Epithelial cell of proximal tubule (primary cell): ENCODE results near the gene ZNF260. TPM values are rescaled to one million over a fixed set of nuclear protein-coding genes. Genes with fewer than 3 reads are reported as not detected.
"Not testable (repeated sequence)": the region's sequence is repeated elsewhere in the genome, so short reads cannot be mapped to it uniquely, and the experiment has no call there.

Source experiments
- DNase-seq: peaks from one replicate; pipeline ENCODE4 v3.0.0-alpha.2; 2011; ENCODE audit warnings: low read depth
- H3K4me3 ChIP-seq: 2 replicates; pipeline ENCODE4 v1.5.1; 2011; ENCODE audit warnings: low read depth, mild to moderate bottlenecking, low read length
- total RNA-seq: library from RNA; depleted of rRNA; stranded (reverse); fragments of >200 nt; gene quantifications from 2 replicates; pipeline ENCODE4 v1.2.3, GENCODE V29; 2015
- TF ChIP-seq, protein P1 (sequence below): conservative IDR thresholded peaks from 2 replicates; pipeline ENCODE4 v1.5.1; 2012; ENCODE audit warnings: low read depth, mild to moderate bottlenecking, low read length

The ZNF260 gene
- total RNA-seq, 1 donor from 2014 or later: 13.0 TPM

DNA sequence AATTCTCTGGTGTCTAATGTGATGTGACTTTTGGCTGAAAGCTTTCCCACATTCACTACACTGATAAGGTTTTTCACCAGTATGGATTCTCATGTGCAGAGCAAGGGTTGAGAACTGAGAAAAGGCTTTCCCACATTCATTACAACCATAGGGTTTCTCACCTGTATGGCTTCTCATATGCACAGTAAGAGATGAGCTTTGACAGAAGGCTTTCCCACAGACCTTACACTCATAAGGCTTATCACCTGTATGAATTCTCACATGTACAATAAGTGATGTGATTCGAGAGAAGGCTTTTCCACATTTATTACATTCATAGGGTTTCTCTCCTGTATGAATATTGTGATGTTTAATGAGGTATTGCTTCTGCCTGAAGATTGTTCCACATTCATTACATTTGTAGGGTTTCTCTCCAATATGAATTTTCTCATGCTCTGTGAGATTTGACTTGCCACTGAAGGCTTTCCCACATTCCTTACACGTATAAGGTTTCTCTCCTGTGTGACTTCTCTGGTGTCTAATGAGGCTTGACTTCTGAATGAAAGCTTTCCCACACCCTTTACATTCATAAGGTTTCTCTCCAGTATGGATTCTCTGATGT, 14.0 kb downstream of the ZNF260 start:
- H3K4me3 ChIP-seq: no peak overlapping the region
- DNase-seq: no peak
- TF ChIP-seq, protein P1, sequence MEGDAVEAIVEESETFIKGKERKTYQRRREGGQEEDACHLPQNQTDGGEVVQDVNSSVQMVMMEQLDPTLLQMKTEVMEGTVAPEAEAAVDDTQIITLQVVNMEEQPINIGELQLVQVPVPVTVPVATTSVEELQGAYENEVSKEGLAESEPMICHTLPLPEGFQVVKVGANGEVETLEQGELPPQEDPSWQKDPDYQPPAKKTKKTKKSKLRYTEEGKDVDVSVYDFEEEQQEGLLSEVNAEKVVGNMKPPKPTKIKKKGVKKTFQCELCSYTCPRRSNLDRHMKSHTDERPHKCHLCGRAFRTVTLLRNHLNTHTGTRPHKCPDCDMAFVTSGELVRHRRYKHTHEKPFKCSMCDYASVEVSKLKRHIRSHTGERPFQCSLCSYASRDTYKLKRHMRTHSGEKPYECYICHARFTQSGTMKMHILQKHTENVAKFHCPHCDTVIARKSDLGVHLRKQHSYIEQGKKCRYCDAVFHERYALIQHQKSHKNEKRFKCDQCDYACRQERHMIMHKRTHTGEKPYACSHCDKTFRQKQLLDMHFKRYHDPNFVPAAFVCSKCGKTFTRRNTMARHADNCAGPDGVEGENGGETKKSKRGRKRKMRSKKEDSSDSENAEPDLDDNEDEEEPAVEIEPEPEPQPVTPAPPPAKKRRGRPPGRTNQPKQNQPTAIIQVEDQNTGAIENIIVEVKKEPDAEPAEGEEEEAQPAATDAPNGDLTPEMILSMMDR: no peak

DNA sequence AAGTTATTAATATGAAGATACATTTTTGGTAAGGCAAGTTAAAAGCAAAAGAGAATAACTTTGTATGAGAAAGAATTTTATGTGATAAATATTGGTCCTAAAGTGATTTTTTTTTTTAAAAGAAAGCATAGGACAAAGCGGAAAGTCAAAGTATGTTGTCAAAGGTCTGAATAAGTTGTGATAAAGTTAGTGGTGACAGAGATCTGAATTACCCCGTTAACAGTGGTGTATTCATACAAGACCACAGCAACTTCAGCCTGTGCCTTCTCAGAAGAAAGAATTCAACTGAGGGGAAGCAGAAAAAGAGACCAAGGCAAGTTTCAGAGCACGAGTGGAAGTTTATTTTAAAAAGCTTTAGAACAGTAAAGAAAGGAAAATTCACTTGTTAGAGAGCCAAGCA, 19.7 kb downstream of the ZNF260 start:
- TF ChIP-seq, protein P1: no peak
- no peak for DNase-seq
- H3K4me3 ChIP-seq: no peak overlapping the region

DNA sequence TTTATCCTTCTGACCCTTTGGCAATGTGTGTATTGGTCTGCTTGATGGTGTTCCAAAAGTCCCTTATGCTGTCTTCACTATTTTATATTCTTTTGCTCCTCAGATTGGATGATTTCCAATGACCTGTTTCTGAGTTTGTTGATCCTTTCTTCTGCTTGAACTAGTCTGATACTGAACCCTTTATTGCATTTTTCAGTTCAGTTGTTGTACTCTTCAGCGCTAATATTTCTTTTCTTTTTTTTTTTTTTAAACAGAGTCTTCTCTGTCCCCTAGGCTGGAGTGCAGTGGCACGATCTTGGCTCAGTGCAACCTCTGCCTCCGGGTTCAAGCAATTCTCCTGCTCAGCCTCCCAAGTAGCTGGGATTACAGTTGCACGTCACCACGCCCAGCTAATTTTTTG, 26.1 kb downstream of the ZNF260 start:
- DNase-seq: no peak
- no peak overlapping the region for H3K4me3 ChIP-seq
- TF ChIP-seq, protein P1: no peak

DNA sequence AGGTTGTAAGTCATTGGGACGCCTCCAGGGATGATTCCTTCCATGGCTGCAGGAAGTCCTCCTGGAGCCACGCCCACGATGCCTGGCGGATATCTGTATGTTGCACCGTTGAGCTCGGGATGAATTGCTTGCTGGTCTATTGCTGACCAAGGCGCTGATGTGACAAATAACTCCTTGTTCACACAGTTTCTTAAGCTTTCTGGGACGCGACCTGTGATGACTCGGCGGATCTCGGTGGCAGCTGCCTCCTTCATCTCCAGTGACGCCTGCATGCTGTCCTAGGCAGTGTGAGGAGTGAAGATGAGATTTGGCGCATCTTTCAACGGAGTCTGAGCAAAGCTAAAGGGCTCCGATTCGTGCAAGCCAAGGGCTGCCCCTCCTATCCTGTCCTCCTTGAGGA, 31.1 kb downstream of the ZNF260 start:
- H3K4me3 ChIP-seq: no peak overlapping the region
- TF ChIP-seq, protein P1: no peak
- DNase-seq: no peak

DNA sequence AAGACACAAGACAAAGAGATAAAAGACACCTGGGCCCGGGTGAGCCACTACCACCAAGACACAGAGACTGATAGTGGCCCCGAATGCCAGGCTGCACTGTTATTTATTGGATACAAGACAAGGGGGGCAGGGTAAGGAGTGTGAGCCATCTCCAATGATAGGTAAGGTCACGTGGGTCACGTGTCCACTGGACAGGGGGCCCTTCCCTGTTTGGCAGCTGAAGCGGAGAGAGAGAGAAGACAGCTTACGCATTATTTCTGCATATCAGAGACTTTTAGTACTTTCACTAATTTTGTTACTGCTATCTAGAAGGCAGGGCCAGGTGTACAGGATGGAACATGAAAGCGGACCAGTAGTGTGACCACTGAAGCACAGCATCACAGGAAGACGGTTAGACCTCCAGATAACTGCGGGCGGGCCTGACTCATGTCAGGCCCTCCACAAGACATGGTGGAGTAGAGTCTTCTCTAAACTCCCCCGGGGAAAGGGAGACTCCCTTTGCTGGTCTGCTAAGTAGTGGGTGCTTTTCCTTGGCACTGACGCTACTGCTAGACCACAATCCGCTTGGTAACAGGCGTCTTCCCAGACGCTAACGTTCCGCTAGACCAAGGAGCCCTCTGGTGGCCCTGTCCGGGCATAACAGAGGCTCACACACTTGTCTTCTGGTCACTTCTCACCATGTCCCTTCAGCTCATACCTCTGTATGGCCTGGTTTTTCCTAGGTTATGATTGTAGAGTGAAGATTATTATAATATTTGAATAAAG, 35.2 kb downstream of the ZNF260 start:
- DNase-seq: not testable (repeated sequence)
- TF ChIP-seq, protein P1: peak; percentile 55

DNA sequence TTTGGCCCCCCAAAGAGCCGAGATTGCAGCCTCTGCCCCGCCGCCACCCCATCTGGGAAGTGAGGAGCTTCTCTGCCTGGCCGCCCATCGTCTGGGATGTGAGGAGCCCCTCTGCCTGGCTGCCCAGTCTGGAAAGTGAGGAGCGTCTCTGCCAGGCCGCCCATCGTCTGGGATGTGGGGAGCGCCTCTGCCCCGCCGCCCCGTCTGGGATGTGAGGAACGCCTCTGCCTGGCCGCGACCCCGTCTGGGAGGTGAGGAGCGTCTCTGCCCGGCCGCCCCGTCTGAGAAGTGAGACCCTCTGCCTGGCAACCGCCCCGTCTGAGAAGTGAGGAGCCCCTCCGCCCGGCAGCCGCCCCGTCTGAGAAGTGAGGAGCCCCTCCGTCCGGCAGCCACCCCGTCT, 37.2 kb downstream of the ZNF260 start:
- H3K4me3 ChIP-seq, DNase-seq: not testable (repeated sequence)

More for the DNA sequence above, 35.2 kb downstream of the ZNF260 start:
- not testable (repeated sequence) for H3K4me3 ChIP-seq

DNA sequence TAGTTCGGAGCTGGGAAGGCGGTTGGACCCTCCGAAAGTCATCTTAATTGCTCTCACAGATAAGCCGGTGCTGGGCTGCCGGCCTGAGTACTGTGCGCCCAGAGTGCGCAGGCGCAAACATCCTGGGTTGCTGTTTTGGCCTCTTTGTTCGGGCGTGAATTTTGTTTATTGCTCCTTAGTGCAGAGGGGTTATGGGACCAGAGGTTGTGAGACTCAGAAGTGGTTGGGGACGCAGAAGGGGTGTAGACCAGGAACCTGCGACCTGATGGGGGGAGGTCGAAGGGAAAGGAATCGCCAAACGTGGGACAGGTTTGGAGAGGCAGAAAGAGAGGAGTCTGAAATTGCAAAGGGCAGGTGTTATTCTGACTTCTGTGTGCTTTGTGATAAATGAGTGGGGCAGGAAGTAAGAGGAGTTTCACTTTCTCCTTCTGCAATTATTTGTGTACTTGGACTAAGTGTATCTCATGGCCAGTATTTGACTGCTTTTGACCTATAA, 38.1 kb downstream of the ZNF260 start:
- H3K4me3 ChIP-seq: peak overlapping the region; percentile 92
- TF ChIP-seq, protein P1: no peak
- DNase-seq: no peak
